HepG2 (cell line): Measurements from ENCODE around the gene CCDC170. TPM values are rescaled to one million over a fixed set of nuclear protein-coding genes. Genes with fewer than 3 reads are reported as not detected.

Experiments
- HNRNPK ChIP-seq: fragments of 200-400 bp; formaldehyde crosslinking; IDR thresholded peaks from 2 replicates; pipeline ENCODE4 v1.6.1; 2018; ENCODE audit warnings: low read length, low read depth, moderate library complexity, mild to moderate bottlenecking; ENCODE audit not compliant: poor library complexity, severe bottlenecking
- PRMT3 ChIP-seq: sonication (generic); formaldehyde crosslinking; IDR thresholded peaks from 2 replicates; pipeline ENCODE4 v1.8.1; 2022; ENCODE audit warnings: low read depth, mild to moderate bottlenecking, moderate library complexity, missing genetic modification reagents, borderline replicate concordance
- RFX1 ChIP-seq: fragments of 450-650 bp; IDR thresholded peaks from 2 replicates; pipeline ENCODE4 v1.6.1; 2017
- ZNF263 ChIP-seq: sonication (generic); formaldehyde crosslinking; IDR thresholded peaks from 2 replicates; pipeline ENCODE4 v1.4.0; 2020; ENCODE audit warnings: missing genetic modification reagents
- ZNF337 ChIP-seq: sonication (generic); formaldehyde crosslinking; IDR thresholded peaks from 2 replicates; pipeline ENCODE4 v1.5.1; 2020; ENCODE audit warnings: missing genetic modification reagents, low read depth, mild to moderate bottlenecking, borderline replicate concordance
- ZNF879 ChIP-seq: sonication (generic); formaldehyde crosslinking; IDR thresholded peaks from 2 replicates; pipeline ENCODE4 v1.8.1; 2023; ENCODE audit warnings: missing genetic modification reagents
- polyA plus RNA-seq, 8 experiments: library from polyadenylated mRNA; depleted of rRNA in 3 of 8; stranded (reverse) in 7 of 8; unstranded in 1 of 8; fragments of >200 nt; fragmentation: Illumina TruSeq in 4 of 8; extraction: Trizol in 4 of 8; gene quantifications; 2 replicates each; pipeline versions ENCODE4 v1.2.1 to v1.2.3, GENCODE V29; 2011 to 2016; ENCODE audit warnings: low read depth in 4 of 8, missing spikeins in 1 of 8, mixed read lengths in 1 of 8; ENCODE audit not compliant: insufficient read depth in 1 of 8
- total RNA-seq, 5 experiments: library from RNA; depleted of rRNA; stranded (reverse); fragments of >200 nt; fragmentation: Illumina TruSeq; extraction: Trizol; gene quantifications; 2 replicates each; pipeline ENCODE4 v1.2.3, GENCODE V29; 2016; ENCODE audit warnings: low read depth in 1 of 5
- TF ChIP-seq, protein P1 (sequence below): sonication (generic); formaldehyde crosslinking; IDR thresholded peaks from 2 replicates; pipeline ENCODE4 v1.5.1; 2020; ENCODE audit warnings: mild to moderate bottlenecking, moderate library complexity, missing genetic modification reagents
- TF ChIP-seq, protein P2 (sequence below): sonication (generic); formaldehyde crosslinking; IDR thresholded peaks from 2 replicates; pipeline ENCODE4 v1.5.1; 2020; ENCODE audit warnings: mild to moderate bottlenecking, missing genetic modification reagents, moderate library complexity
- TF ChIP-seq, protein P3 (sequence below): sonication (generic); formaldehyde crosslinking; IDR thresholded peaks from 2 replicates; pipeline ENCODE4 v1.4.0; 2020; ENCODE audit warnings: missing genetic modification reagents, borderline replicate concordance
- TF ChIP-seq, protein P4 (sequence below): sonication (generic); formaldehyde crosslinking; IDR thresholded peaks from 2 replicates; pipeline ENCODE4 v1.4.0; 2020; ENCODE audit warnings: missing genetic modification reagents
- TF ChIP-seq, protein P5 (sequence below), 2 experiments: sonication (generic) in 1 of 2; formaldehyde crosslinking in 1 of 2; IDR thresholded peaks; 2 replicates each; pipeline versions ENCODE4 v1.4.0 to v1.6.1; 2016 to 2020; ENCODE audit warnings: borderline replicate concordance in 1 of 2, low read depth in 1 of 2, mild to moderate bottlenecking in 1 of 2, missing genetic modification reagents in 1 of 2
- TF ChIP-seq, protein P6 (sequence below): sonication (generic); formaldehyde crosslinking; IDR thresholded peaks from 2 replicates; pipeline ENCODE4 v1.5.0; 2020; ENCODE audit warnings: missing genetic modification reagents

Gene CCDC170
- total and polyA plus RNA-seq, 2 of the 13 experiments (the other 11 are each of a cell fraction or from before 2014, with no cell fraction given) = 0.90 to 5.1 TPM

DNA sequence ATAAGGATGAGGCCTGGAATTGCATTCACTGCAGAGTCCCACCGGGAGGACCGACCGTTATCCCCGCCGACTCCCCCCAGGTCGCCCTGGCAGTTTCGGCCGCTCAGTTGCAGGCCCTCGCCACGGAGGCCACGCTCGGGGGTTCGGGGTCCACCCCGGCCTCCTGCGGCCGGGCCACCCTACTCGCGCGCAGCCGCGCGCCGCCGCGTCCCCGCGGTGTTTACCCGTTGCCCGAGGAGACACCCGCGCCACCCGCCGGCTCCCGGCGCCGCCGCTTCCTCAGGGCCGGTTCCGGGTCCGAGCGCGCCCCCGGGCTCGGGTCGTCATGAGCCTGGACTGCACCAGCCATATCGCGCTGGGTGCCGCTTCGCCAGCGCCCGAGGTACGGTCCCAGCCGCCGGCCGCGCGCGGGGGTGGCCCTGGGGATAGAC lies at the start of gene CCDC170 (continued):
- TF ChIP-seq, protein P1, sequence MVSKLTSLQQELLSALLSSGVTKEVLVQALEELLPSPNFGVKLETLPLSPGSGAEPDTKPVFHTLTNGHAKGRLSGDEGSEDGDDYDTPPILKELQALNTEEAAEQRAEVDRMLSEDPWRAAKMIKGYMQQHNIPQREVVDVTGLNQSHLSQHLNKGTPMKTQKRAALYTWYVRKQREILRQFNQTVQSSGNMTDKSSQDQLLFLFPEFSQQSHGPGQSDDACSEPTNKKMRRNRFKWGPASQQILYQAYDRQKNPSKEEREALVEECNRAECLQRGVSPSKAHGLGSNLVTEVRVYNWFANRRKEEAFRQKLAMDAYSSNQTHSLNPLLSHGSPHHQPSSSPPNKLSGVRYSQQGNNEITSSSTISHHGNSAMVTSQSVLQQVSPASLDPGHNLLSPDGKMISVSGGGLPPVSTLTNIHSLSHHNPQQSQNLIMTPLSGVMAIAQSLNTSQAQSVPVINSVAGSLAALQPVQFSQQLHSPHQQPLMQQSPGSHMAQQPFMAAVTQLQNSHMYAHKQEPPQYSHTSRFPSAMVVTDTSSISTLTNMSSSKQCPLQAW (CRISPR knock-in tag) = 0 out of 2 replicates have a peak, but pooled peaks have one; percentile 10
- TF ChIP-seq ZNF263 (CRISPR knock-in tag) (peak; percentile 67), ZNF879 (0 out of 2 replicates have a peak, but pooled peaks have one; percentile 22), ZNF337 (0 out of 2 replicates have a peak, but pooled peaks have one; percentile 5), HNRNPK (peak; percentile 12), RFX1 (peak; percentile 85), PRMT3 (CRISPR knock-in tag) (0 out of 2 replicates have a peak, but pooled peaks have one; percentile 7)
- TF ChIP-seq, protein P2, sequence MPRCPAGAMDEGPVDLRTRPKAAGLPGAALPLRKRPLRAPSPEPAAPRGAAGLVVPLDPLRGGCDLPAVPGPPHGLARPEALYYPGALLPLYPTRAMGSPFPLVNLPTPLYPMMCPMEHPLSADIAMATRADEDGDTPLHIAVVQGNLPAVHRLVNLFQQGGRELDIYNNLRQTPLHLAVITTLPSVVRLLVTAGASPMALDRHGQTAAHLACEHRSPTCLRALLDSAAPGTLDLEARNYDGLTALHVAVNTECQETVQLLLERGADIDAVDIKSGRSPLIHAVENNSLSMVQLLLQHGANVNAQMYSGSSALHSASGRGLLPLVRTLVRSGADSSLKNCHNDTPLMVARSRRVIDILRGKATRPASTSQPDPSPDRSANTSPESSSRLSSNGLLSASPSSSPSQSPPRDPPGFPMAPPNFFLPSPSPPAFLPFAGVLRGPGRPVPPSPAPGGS (CRISPR knock-in tag) = peak; percentile 62; the same call in 1 of the 2 replicates
- TF ChIP-seq, protein P3, sequence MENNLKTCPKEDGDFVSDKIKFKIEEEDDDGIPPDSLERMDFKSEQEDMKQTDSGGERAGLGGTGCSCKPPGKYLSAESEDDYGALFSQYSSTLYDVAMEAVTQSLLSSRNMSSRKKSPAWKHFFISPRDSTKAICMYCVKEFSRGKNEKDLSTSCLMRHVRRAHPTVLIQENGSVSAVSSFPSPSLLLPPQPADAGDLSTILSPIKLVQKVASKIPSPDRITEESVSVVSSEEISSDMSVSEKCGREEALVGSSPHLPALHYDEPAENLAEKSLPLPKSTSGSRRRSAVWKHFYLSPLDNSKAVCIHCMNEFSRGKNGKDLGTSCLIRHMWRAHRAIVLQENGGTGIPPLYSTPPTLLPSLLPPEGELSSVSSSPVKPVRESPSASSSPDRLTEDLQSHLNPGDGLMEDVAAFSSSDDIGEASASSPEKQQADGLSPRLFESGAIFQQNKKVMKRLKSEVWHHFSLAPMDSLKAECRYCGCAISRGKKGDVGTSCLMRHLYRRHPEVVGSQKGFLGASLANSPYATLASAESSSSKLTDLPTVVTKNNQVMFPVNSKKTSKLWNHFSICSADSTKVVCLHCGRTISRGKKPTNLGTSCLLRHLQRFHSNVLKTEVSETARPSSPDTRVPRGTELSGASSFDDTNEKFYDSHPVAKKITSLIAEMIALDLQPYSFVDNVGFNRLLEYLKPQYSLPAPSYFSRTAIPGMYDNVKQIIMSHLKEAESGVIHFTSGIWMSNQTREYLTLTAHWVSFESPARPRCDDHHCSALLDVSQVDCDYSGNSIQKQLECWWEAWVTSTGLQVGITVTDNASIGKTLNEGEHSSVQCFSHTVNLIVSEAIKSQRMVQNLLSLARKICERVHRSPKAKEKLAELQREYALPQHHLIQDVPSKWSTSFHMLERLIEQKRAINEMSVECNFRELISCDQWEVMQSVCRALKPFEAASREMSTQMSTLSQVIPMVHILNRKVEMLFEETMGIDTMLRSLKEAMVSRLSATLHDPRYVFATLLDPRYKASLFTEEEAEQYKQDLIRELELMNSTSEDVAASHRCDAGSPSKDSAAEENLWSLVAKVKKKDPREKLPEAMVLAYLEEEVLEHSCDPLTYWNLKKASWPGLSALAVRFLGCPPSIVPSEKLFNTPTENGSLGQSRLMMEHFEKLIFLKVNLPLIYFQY = peak; percentile 86
- TF ChIP-seq, protein P4, sequence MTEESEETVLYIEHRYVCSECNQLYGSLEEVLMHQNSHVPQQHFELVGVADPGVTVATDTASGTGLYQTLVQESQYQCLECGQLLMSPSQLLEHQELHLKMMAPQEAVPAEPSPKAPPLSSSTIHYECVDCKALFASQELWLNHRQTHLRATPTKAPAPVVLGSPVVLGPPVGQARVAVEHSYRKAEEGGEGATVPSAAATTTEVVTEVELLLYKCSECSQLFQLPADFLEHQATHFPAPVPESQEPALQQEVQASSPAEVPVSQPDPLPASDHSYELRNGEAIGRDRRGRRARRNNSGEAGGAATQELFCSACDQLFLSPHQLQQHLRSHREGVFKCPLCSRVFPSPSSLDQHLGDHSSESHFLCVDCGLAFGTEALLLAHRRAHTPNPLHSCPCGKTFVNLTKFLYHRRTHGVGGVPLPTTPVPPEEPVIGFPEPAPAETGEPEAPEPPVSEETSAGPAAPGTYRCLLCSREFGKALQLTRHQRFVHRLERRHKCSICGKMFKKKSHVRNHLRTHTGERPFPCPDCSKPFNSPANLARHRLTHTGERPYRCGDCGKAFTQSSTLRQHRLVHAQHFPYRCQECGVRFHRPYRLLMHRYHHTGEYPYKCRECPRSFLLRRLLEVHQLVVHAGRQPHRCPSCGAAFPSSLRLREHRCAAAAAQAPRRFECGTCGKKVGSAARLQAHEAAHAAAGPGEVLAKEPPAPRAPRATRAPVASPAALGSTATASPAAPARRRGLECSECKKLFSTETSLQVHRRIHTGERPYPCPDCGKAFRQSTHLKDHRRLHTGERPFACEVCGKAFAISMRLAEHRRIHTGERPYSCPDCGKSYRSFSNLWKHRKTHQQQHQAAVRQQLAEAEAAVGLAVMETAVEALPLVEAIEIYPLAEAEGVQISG (CRISPR knock-in tag) = peak; percentile 55
- TF ChIP-seq, protein P5, sequence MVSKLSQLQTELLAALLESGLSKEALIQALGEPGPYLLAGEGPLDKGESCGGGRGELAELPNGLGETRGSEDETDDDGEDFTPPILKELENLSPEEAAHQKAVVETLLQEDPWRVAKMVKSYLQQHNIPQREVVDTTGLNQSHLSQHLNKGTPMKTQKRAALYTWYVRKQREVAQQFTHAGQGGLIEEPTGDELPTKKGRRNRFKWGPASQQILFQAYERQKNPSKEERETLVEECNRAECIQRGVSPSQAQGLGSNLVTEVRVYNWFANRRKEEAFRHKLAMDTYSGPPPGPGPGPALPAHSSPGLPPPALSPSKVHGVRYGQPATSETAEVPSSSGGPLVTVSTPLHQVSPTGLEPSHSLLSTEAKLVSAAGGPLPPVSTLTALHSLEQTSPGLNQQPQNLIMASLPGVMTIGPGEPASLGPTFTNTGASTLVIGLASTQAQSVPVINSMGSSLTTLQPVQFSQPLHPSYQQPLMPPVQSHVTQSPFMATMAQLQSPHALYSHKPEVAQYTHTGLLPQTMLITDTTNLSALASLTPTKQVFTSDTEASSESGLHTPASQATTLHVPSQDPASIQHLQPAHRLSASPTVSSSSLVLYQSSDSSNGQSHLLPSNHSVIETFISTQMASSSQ (IDR thresholded peaks at IDR 0.05; ENCODE audit: low read depth) = no peak
- TF ChIP-seq, protein P5 (CRISPR knock-in tag; IDR thresholded peaks at IDR 0.05; ENCODE audit: borderline replicate concordance) = no peak; the same call in 1 of the 2 replicates
- TF ChIP-seq, protein P6, sequence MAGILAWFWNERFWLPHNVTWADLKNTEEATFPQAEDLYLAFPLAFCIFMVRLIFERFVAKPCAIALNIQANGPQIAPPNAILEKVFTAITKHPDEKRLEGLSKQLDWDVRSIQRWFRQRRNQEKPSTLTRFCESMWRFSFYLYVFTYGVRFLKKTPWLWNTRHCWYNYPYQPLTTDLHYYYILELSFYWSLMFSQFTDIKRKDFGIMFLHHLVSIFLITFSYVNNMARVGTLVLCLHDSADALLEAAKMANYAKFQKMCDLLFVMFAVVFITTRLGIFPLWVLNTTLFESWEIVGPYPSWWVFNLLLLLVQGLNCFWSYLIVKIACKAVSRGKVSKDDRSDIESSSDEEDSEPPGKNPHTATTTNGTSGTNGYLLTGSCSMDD (CRISPR knock-in tag) = no peak
